HepG2 (cell line): ENCODE data around the gene MFAP5. TPM values are rescaled to one million over a fixed set of nuclear protein-coding genes. Genes with fewer than 3 reads are reported as not detected.

Experiments used
- ATAC-seq: fragments of 200-7000 bp; cut with Tn5 transposase; 3 replicates; pipeline ENCODE4 v1.9.1; 2020; ENCODE audit warnings: mild to moderate bottlenecking, moderate library complexity
- BruUV-seq: library from RNA; stranded (reverse); fragments of 400-500 nt; replicated peaks from 2 replicates; lab custom pipeline; 2021; lab: Mats Ljungman, UMichigan
- CTCF ChIA-PET: fragments of 300-600 bp; formaldehyde crosslinking; extraction: SDS; loops from one replicate; lab custom pipeline; 2021; ENCODE audit warnings: low total read pairs, inconsistent platforms, low intra/inter-chr PET ratio; lab: Yijun Ruan, JAX
- POLR2A ChIA-PET: fragments of 350-600 bp; sonication (Branson Sonifier 250); formaldehyde crosslinking; loops from one replicate; lab custom pipeline; 2020; ENCODE audit warnings: antibody characterized with exemption, inconsistent platforms; lab: Yijun Ruan, JAX
- DNase-seq: peaks from one replicate; pipeline ENCODE4 v3.0.0-alpha.2; 2015; ENCODE audit warnings: low spot score
- FAIRE-seq: peaks from 3 replicates; lab custom pipeline; 2011; peaks lifted over from hg19 to GRCh38; lab: Jason Lieb, UNC
- H2AFZ ChIP-seq: one replicate; pipeline ENCODE4 v1.6.1; 2011; ENCODE audit warnings: low read length, inconsistent platforms
- H3K27ac ChIP-seq: fragments of 300-600 bp; 3 replicates; pipeline ENCODE4 v1.8.0; 2011; ENCODE audit warnings: mixed run types, mild to moderate bottlenecking, mixed read lengths, low read length, inconsistent platforms; ENCODE audit not compliant: insufficient read depth; ENCODE audit errors: extremely low read length
- H3K27me3 ChIP-seq, 2 experiments: fragments of 200-600 bp in 1 of 2; 2 replicates in 1 of 2; 3 replicates in 1 of 2; pipeline versions ENCODE4 v1.6.0 to v1.8.0; 2011; ENCODE audit warnings: low read length in 2 of 2, mild to moderate bottlenecking in 2 of 2, moderate library complexity in 2 of 2, inconsistent platforms in 1 of 2; ENCODE audit not compliant: insufficient read depth in 2 of 2, control insufficient read depth in 1 of 2
- H3K36me3 ChIP-seq, 2 experiments: fragments of 200-600 bp in 1 of 2; replicated peaks in 1 of 2; 2 replicates in 1 of 2; 3 replicates in 1 of 2; pipeline versions ENCODE4 v1.5.1 to v1.8.0; 2011; ENCODE audit warnings: low read length in 2 of 2, inconsistent platforms in 1 of 2; ENCODE audit not compliant: insufficient read depth in 2 of 2, control insufficient read depth in 1 of 2
- H3K4me1 ChIP-seq: 2 replicates; pipeline ENCODE4 v1.5.1; 2012; ENCODE audit warnings: low read length, inconsistent platforms; ENCODE audit not compliant: insufficient read depth
- H3K4me2 ChIP-seq: 2 replicates; pipeline ENCODE4 v1.6.0; 2011; ENCODE audit warnings: low read depth, low read length, inconsistent platforms
- H3K4me3 ChIP-seq, 3 experiments: fragments of 200-600 bp in 1 of 3; sonication (generic), shearing (Covaris generic) in 1 of 3; replicated peaks in 1 of 3; 2 replicates each; pipeline ENCODE4 v1.5.1; 2011 to 2016; ENCODE audit warnings: low read length in 3 of 3, inconsistent platforms in 2 of 3, low read depth in 2 of 3, mild to moderate bottlenecking in 2 of 3, control low read depth in 1 of 3, mixed read lengths in 1 of 3; ENCODE audit not compliant: insufficient read depth in 1 of 3
- H3K79me2 ChIP-seq: one replicate; pipeline ENCODE4 v1.6.1; 2011; ENCODE audit warnings: low read length, inconsistent platforms; ENCODE audit not compliant: insufficient read depth
- H3K9ac ChIP-seq: 2 replicates; pipeline ENCODE4 v1.6.0; 2011; ENCODE audit warnings: mild to moderate bottlenecking, low read depth, low read length, inconsistent platforms; ENCODE audit not compliant: insufficient read depth
- H3K9me3 ChIP-seq: 2 replicates; pipeline ENCODE4 v1.5.1; 2012; ENCODE audit warnings: mild to moderate bottlenecking, low read length
- H4K20me1 ChIP-seq: 2 replicates; pipeline ENCODE4 v1.6.0; 2011; ENCODE audit warnings: inconsistent platforms, mild to moderate bottlenecking, low read length, moderate library complexity; ENCODE audit not compliant: insufficient read depth
- EED ChIP-seq: sonication (generic); formaldehyde crosslinking; IDR thresholded peaks from 2 replicates; pipeline ENCODE4 v1.5.0; 2020; ENCODE audit warnings: mild to moderate bottlenecking, missing genetic modification reagents
- FOXO1 ChIP-seq: sonication (generic); formaldehyde crosslinking; IDR thresholded peaks from 2 replicates; pipeline ENCODE4 v1.4.0; 2020; ENCODE audit warnings: missing genetic modification reagents
- HMGXB3 ChIP-seq: sonication (generic); formaldehyde crosslinking; IDR thresholded peaks from 2 replicates; pipeline ENCODE4 v1.4.0; 2020; ENCODE audit warnings: missing genetic modification reagents, borderline replicate concordance
- HOXA9 ChIP-seq: sonication (generic); formaldehyde crosslinking; IDR thresholded peaks from 2 replicates; pipeline ENCODE4 v1.8.1; 2022; ENCODE audit warnings: missing genetic modification reagents, mild to moderate bottlenecking, moderate library complexity, borderline replicate concordance
- NFKB2 ChIP-seq: sonication (generic); formaldehyde crosslinking; IDR thresholded peaks from 2 replicates; pipeline ENCODE4 v1.4.0; 2020; ENCODE audit warnings: missing genetic modification reagents, borderline replicate concordance
- NFKBIZ ChIP-seq: IDR thresholded peaks from 2 replicates; pipeline ENCODE4 v1.6.1; 2018; ENCODE audit warnings: missing genetic modification reagents, missing compliant biosample characterization
- NFYC ChIP-seq: IDR thresholded peaks from 2 replicates; pipeline ENCODE4 v1.6.1; 2016; ENCODE audit warnings: missing genetic modification reagents, missing compliant biosample characterization
- PRMT3 ChIP-seq: sonication (generic); formaldehyde crosslinking; IDR thresholded peaks from 2 replicates; pipeline ENCODE4 v1.8.1; 2022; ENCODE audit warnings: low read depth, mild to moderate bottlenecking, moderate library complexity, missing genetic modification reagents, borderline replicate concordance
- RFX1 ChIP-seq: fragments of 450-650 bp; IDR thresholded peaks from 2 replicates; pipeline ENCODE4 v1.6.1; 2017
- SRSF4 ChIP-seq: fragments of 200-400 bp; formaldehyde crosslinking; IDR thresholded peaks from one replicate; pipeline ENCODE4 v1.6.1; 2018; ENCODE audit warnings: mild to moderate bottlenecking, low read depth, low read length, moderate library complexity; ENCODE audit not compliant: poor library complexity, severe bottlenecking
- ZBTB20 ChIP-seq: sonication (generic); formaldehyde crosslinking; IDR thresholded peaks from 2 replicates; pipeline ENCODE4 v1.8.1; 2023; ENCODE audit warnings: missing genetic modification reagents, low read depth, mild to moderate bottlenecking, borderline replicate concordance
- ZEB1 ChIP-seq: IDR thresholded peaks from 2 replicates; pipeline ENCODE4 v1.6.1; 2012; ENCODE audit warnings: mild to moderate bottlenecking, low read depth, inconsistent platforms; ENCODE audit not compliant: insufficient replicate concordance
- ZNF24 ChIP-seq: fragments of 450-650 bp; IDR thresholded peaks from 2 replicates; pipeline ENCODE4 v1.6.1; 2017; ENCODE audit warnings: antibody characterized with exemption, mild to moderate bottlenecking
- ZNF251 ChIP-seq: sonication (generic); formaldehyde crosslinking; IDR thresholded peaks from 2 replicates; pipeline ENCODE4 v1.9.0; 2021; ENCODE audit warnings: mild to moderate bottlenecking, missing genetic modification reagents
- ZNF296 ChIP-seq: sonication (generic); formaldehyde crosslinking; conservative IDR thresholded peaks from 2 replicates; pipeline ENCODE4 v1.5.0; 2020; ENCODE audit warnings: mild to moderate bottlenecking, missing genetic modification reagents
- WGBS: methylation state at CpG from one replicate; pipeline ENCODE4 v1.1.6; 2017; ENCODE audit warnings: low lambda C conversion rate; 5-methylcytosine and 5-hydroxymethylcytosine counted together
- in situ Hi-C: cut with HindIII; loops from 2 replicates; pipeline ENCODE4 v1.10.0; 2017; ENCODE audit warnings: low pct_unique_long_range_greater_than_20kb; ENCODE audit not compliant: extremely low pct_ligation_motif_present
- intact Hi-C: fragments of 100-400 bp; cut with micrococcal nuclease; formaldehyde crosslinking; loops from one replicate; pipeline ENCODE4 v1.10.0; 2022; ENCODE audit not compliant: unreplicated experiment
- polyA plus RNA-seq, 8 experiments: library from polyadenylated mRNA; depleted of rRNA in 3 of 8; stranded (reverse) in 7 of 8; unstranded in 1 of 8; fragments of >200 nt; fragmentation: Illumina TruSeq in 4 of 8; extraction: Trizol in 4 of 8; gene quantifications; 2 replicates each; pipeline versions ENCODE4 v1.2.1 to v1.2.3, GENCODE V29; 2011 to 2016; ENCODE audit warnings: low read depth in 4 of 8, missing spikeins in 1 of 8, mixed read lengths in 1 of 8; ENCODE audit not compliant: insufficient read depth in 1 of 8
- total RNA-seq, 5 experiments: library from RNA; depleted of rRNA; stranded (reverse); fragments of >200 nt; fragmentation: Illumina TruSeq; extraction: Trizol; gene quantifications; 2 replicates each; pipeline ENCODE4 v1.2.3, GENCODE V29; 2016; ENCODE audit warnings: low read depth in 1 of 5
- TF ChIP-seq, protein P1 (sequence below): sonication (generic); formaldehyde crosslinking; IDR thresholded peaks from 2 replicates; pipeline ENCODE4 v1.4.0; 2020; ENCODE audit warnings: missing genetic modification reagents, borderline replicate concordance

MFAP5 gene
- total and polyA plus RNA-seq, 2 of the 13 experiments (the other 11 are each of a cell fraction or from before 2014, with no cell fraction given): 0.07 TPM; not detected in 1

DNA sequence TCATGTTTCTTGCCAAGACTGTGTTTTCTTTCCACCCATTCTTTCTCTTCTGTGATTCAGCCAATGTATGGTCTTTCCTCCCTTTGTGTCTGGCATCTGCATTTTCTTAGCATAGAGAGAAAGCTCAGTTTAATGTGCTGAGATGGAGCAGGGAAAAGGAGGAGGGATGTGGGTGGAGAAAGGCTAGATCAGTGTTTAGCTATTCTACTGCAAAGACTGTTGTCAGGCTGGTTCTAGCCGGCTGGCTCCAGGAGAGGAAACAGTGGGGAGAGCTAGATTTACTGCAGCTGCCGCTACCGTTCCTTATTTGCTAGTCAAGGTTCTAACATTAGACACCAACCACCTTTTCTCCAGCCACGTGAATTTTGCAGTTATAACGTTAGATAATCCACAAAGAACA is 29.9 kb upstream of the MFAP5 start:
- no peaks in the 10 kb centered on the region for H4K20me1 ChIP-seq
- no peak overlapping the region for H3K4me2 ChIP-seq
- peaks cover 4 to 36% of the 10 kb centered on the region in 2 experiments; a peak in 3 of 5 replicates for H3K27me3 ChIP-seq
- H3K9me3 ChIP-seq: no peaks in the 10 kb centered on the region
- no peaks in the 10 kb centered on the region for H3K36me3 ChIP-seq
- no peak overlapping the region for H3K4me3 ChIP-seq
- POLR2A ChIA-PET: no interaction called here
- no peaks in the 10 kb centered on the region for H3K79me2 ChIP-seq
- in situ Hi-C loops: no loop called here
- H3K9ac ChIP-seq: no peak overlapping the region
- H2AFZ ChIP-seq: no peak overlapping the region
- no peak overlapping the region for H3K27ac ChIP-seq
- intact Hi-C loops: no loop called here
- 0% methylated on average over 5 of the region's 5 CpGs for WGBS
- CTCF ChIA-PET: no interaction called here
- no TSS peak for BruUV-seq
- FAIRE-seq (no peak), ATAC-seq (no peak), DNase-seq (no peak)
- H3K4me1 ChIP-seq: no peaks in the 10 kb centered on the region
- TF ChIP-seq SRSF4: no peak
- no peak for TF ChIP-seq FOXO1 (CRISPR knock-in tag)
- TF ChIP-seq ZNF296 (CRISPR knock-in tag): no peak
- no peak for TF ChIP-seq ZEB1
- TF ChIP-seq PRMT3 (CRISPR knock-in tag): no peak
- TF ChIP-seq, protein P1, sequence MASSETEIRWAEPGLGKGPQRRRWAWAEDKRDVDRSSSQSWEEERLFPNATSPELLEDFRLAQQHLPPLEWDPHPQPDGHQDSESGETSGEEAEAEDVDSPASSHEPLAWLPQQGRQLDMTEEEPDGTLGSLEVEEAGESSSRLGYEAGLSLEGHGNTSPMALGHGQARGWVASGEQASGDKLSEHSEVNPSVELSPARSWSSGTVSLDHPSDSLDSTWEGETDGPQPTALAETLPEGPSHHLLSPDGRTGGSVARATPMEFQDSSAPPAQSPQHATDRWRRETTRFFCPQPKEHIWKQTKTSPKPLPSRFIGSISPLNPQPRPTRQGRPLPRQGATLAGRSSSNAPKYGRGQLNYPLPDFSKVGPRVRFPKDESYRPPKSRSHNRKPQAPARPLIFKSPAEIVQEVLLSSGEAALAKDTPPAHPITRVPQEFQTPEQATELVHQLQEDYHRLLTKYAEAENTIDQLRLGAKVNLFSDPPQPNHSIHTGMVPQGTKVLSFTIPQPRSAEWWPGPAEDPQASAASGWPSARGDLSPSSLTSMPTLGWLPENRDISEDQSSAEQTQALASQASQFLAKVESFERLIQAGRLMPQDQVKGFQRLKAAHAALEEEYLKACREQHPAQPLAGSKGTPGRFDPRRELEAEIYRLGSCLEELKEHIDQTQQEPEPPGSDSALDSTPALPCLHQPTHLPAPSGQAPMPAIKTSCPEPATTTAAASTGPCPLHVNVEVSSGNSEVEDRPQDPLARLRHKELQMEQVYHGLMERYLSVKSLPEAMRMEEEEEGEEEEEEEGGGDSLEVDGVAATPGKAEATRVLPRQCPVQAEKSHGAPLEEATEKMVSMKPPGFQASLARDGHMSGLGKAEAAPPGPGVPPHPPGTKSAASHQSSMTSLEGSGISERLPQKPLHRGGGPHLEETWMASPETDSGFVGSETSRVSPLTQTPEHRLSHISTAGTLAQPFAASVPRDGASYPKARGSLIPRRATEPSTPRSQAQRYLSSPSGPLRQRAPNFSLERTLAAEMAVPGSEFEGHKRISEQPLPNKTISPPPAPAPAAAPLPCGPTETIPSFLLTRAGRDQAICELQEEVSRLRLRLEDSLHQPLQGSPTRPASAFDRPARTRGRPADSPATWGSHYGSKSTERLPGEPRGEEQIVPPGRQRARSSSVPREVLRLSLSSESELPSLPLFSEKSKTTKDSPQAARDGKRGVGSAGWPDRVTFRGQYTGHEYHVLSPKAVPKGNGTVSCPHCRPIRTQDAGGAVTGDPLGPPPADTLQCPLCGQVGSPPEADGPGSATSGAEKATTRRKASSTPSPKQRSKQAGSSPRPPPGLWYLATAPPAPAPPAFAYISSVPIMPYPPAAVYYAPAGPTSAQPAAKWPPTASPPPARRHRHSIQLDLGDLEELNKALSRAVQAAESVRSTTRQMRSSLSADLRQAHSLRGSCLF (CRISPR knock-in tag): no peak
- TF ChIP-seq ZNF251 (CRISPR knock-in tag): no peak
- TF ChIP-seq RFX1: no peak
- no peak for TF ChIP-seq NFKBIZ (CRISPR knock-in tag)
- TF ChIP-seq ZBTB20: no peak
- no peak for TF ChIP-seq NFKB2 (CRISPR knock-in tag)
- TF ChIP-seq NFYC (CRISPR knock-in tag): no peak
- TF ChIP-seq EED: no peak
- no peak for TF ChIP-seq ZNF24
- TF ChIP-seq HOXA9 (CRISPR knock-in tag): no peak
- no peak for TF ChIP-seq HMGXB3 (CRISPR knock-in tag)
